Transverse colon (tissue), 4 donors: ENCODE measurements around the gene FAM20C. TPM values are rescaled to one million over a fixed set of nuclear protein-coding genes. Genes with fewer than 3 reads are reported as not detected.
A peak's percentile ranks its signal among the peaks of the same experiment; 100 is the strongest.

Source experiments
- DNase-seq: peaks from one replicate; pipeline ENCODE4 v3.0.0-alpha.2; 2019
- H3K27ac ChIP-seq, 4 donors: fragments of 200-600 bp; sonication (generic); 2 replicates each; pipeline ENCODE4 v1.5.1; 2016 to 2018; ENCODE audit warnings: inconsistent platforms in 4 of 4
- H3K27me3 ChIP-seq: fragments of 200-600 bp; sonication (generic); 2 replicates; pipeline ENCODE4 v1.5.1; 2017; ENCODE audit warnings: inconsistent platforms
- H3K36me3 ChIP-seq, 4 donors: fragments of 200-600 bp; sonication (generic); 2 replicates each; pipeline ENCODE4 v1.5.1; 2017 to 2019; ENCODE audit warnings: inconsistent platforms in 4 of 4
- H3K4me1 ChIP-seq, 4 donors: fragments of 200-600 bp; sonication (generic); 2 replicates each; pipeline ENCODE4 v1.5.1; 2017 to 2020; ENCODE audit warnings: inconsistent platforms in 4 of 4
- H3K4me3 ChIP-seq, 4 donors: fragments of 200-600 bp; sonication (generic); 1 replicate in 1 of 4; 2 replicates in 3 of 4; pipeline versions ENCODE4 v1.5.1 to v1.6.1; 2017 to 2019; ENCODE audit warnings: inconsistent platforms in 4 of 4
- H3K9me3 ChIP-seq, 2 donors: fragments of 200-600 bp; sonication (generic); 2 replicates each; pipeline ENCODE4 v1.5.1; 2017 to 2019; ENCODE audit warnings: inconsistent platforms in 2 of 2
- EP300 ChIP-seq: sonication (generic); formaldehyde crosslinking; IDR thresholded peaks from one replicate; pipeline ENCODE4 v1.6.1; 2017; ENCODE audit warnings: antibody characterized with exemption, low read depth
- POLR2A ChIP-seq: fragments of 450-650 bp; IDR thresholded peaks from one replicate; pipeline ENCODE4 v1.6.1; 2016; ENCODE audit warnings: antibody characterized with exemption, mild to moderate bottlenecking, moderate library complexity
- POLR2AphosphoS5 ChIP-seq, 3 donors: sonication (generic); formaldehyde crosslinking; IDR thresholded peaks; one replicate each; pipeline ENCODE4 v1.6.1; 2016; ENCODE audit warnings: antibody characterized with exemption in 3 of 3
- WGBS, 2 donors: methylation state at CpG; one replicate each; pipeline ENCODE4 v1.1.5; 2018; ENCODE audit warnings: low coverage in 1 of 2; 5-methylcytosine and 5-hydroxymethylcytosine counted together
- in situ Hi-C, 4 donors: fragments of 200-750 bp; cut with MboI; loops; one replicate each; pipeline versions ENCODE4 v1.15.0 to v1.15.1; 2017; ENCODE audit warnings: low sequenced_read_pairs in 3 of 4, low pct_ligation_motif_present in 1 of 4, low pct_unique_long_range_greater_than_20kb in 1 of 4
- intact Hi-C: fragments of 100-400 bp; cut with DNase I; formaldehyde crosslinking; loops from one replicate; pipeline ENCODE4 v1.15.1; 2023; ENCODE audit warnings: low total_unique reads
- total RNA-seq, 4 donors: library from RNA; depleted of rRNA; stranded (reverse); fragments of >200 nt; gene quantifications; one replicate each; pipeline ENCODE4 v1.1.0, GENCODE V29; 2016
- TF ChIP-seq, protein P1 (sequence below), 5 experiments: fragments of 200-600 bp in 3 of 5; fragments of 450-650 bp in 2 of 5; sonication (generic) in 3 of 5; IDR thresholded peaks; 1 replicate in 2 of 5; 2 replicates in 3 of 5; pipeline ENCODE4 v1.5.1; 2016 to 2017; ENCODE audit warnings: antibody characterized with exemption in 5 of 5, inconsistent platforms in 3 of 5, mild to moderate bottlenecking in 2 of 5, moderate library complexity in 1 of 5

FAM20C gene
- total RNA-seq, 4 donors from 2014 or later: 10.5 to 62.3 (median 23.5) TPM

DNA sequence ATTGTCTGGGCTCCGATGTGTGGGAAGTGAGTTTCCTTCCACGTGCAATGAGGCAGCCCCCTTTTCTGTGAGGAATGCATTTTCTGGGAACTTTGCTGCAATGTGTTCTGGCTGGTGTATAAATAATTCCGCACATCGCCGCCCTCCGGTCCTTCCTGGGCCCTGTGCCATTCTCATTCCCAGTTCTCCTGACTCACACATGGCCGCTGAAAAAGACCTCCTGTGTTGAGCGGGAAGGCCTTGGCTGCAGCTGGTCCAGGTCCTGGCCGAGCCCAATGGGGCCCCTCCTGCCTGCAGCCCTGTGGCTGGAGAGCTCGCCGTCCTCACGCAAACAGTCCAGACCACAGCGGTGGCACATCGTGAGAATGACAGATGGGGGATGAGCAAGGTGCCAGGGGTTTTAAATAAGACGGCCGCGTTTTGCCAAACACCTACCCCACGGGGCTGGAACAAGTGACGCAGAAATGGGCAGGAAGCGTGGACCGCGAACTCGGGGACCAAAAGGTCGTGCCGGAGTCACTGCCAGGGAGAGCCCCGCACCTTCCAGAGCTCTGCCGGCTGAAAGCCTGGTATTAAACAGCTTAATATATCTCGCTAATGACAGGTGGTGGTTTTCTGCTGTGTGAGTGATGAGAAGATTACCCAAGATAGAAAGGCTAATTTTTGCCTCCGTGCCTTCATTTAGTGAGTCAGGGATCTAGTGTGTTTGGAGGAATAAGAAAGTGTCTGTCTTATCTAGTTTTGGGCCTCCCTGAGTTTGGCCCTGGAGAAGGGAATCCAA is 37.0 kb downstream of the FAM20C start:
- 71 to 82% methylated on average over 12 to 29 of the region's 29 CpGs for WGBS, 2 donors
- TF ChIP-seq EP300 (peak; percentile 87), POLR2AphosphoS5 (IDR thresholded peaks at IDR 0.05) (peak; percentile 71 to 80 (median 79))
- TF ChIP-seq, protein P1, sequence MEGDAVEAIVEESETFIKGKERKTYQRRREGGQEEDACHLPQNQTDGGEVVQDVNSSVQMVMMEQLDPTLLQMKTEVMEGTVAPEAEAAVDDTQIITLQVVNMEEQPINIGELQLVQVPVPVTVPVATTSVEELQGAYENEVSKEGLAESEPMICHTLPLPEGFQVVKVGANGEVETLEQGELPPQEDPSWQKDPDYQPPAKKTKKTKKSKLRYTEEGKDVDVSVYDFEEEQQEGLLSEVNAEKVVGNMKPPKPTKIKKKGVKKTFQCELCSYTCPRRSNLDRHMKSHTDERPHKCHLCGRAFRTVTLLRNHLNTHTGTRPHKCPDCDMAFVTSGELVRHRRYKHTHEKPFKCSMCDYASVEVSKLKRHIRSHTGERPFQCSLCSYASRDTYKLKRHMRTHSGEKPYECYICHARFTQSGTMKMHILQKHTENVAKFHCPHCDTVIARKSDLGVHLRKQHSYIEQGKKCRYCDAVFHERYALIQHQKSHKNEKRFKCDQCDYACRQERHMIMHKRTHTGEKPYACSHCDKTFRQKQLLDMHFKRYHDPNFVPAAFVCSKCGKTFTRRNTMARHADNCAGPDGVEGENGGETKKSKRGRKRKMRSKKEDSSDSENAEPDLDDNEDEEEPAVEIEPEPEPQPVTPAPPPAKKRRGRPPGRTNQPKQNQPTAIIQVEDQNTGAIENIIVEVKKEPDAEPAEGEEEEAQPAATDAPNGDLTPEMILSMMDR (IDR thresholded peaks at IDR 0.05): no peak
- Histone ChIP-seq H3K4me1 (peaks cover 29 to 63% (median 47%) of the 10 kb centered on the region in 4 donors), H3K9me3 (no peaks in the 10 kb centered on the region), H3K27me3 (no peaks in the 10 kb centered on the region), H3K36me3 (no peaks in the 10 kb centered on the region), H3K4me3 (no peak overlapping the region), H3K27ac (peak overlapping the region; percentile 83 to 92 (median 86))
- DNase-seq: peak; percentile 67
- in situ Hi-C loops (no loop called here), intact Hi-C loops (no loop called here)

DNA sequence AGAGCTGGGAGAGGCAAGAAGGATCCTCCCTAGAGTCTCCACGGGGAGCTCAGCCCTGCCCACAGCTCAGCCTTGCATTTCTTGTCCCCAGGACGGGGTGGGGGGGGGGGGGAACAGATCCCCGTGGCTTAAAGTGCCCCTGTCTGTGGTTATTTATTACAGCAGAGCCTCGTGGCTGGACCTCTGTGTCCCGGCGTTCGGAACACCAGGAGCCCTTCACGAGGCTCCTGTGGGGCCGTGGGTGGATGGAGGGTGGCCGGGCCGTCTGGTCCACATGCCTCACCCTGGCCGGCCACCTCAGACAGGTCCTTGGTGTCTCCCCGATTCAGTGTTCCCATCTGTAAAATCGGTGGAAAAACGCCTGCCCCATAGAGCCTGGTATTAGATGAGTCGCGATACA is 37.9 kb downstream of the FAM20C start:
- Histone ChIP-seq H3K27me3 (no peaks in the 10 kb centered on the region), H3K36me3 (no peaks in the 10 kb centered on the region), H3K9me3 (no peaks in the 10 kb centered on the region), H3K27ac (peak overlapping the region; percentile 83 to 92 (median 86)), H3K4me3 (no peak overlapping the region), H3K4me1 (peaks cover 31 to 66% (median 51%) of the 10 kb centered on the region in 4 donors)
- intact Hi-C loops: loop anchor here (5.0 kb wide), 1 partner anchor 38 kb away; the partner anchor contains the start of gene FAM20C
- 56 to 72% methylated on average over 4 to 17 of the region's 17 CpGs for WGBS, 2 donors
- TF ChIP-seq EP300 (no peak), POLR2A (no peak), POLR2AphosphoS5 (IDR thresholded peaks at IDR 0.05) (no peak)
- TF ChIP-seq, protein P1 (IDR thresholded peaks at IDR 0.05): no peak
- no peak for DNase-seq
- in situ Hi-C loops: no loop called here

DNA sequence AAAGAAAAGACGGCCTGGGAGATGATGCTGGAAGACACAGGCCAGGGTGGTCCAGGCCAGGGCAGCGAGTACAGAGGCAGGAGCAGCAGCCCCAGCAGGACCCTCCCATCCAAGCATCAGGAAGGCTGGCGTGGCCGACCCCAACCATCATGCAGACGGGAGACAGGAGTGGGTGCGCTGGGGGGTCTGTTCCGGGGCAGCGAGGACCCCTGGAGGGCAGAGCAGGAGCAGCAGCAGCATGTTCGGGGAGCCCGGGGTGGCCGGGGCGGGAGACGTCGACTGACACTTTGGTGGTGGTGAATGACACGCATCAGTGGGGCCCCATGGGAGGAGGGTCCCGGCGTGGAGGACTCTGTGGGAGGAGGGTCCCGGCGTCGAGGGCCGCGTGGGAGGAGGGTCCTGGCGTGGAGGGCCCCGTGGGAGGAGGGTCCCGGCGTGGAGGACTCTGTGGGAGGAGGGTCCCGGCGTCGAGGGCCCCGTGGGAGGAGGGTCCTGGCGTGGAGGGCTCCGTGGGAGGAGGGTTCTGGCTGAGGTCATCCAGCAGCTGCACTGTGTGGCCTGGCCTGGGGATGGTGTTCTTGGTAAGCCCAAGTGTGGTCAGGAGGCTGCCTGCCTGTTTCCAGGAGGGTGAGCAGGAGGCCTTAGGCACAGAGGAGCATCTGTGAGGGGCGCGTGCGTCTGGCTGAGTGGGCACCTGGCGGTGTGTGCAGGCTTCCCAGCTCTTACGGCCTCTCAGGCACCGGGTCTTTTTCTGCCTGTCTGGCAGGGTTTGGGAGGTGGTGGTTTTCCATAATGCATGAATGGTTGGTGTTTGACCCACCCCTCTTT is 38.9 kb downstream of the FAM20C start:
- Histone ChIP-seq H3K27me3 (no peaks in the 10 kb centered on the region), H3K27ac (peak overlapping the region; percentile 83 to 92 (median 86)), H3K4me3 (no peak overlapping the region), H3K9me3 (no peaks in the 10 kb centered on the region), H3K4me1 (peaks cover 40 to 76% (median 61%) of the 10 kb centered on the region in 4 donors), H3K36me3 (no peaks in the 10 kb centered on the region)
- DNase-seq: no peak
- in situ Hi-C loops (no loop called here), intact Hi-C loops (loop anchor here (5.0 kb wide), 1 partner anchor 39 kb away; the partner anchor contains the start of gene FAM20C)
- TF ChIP-seq EP300 (no peak), POLR2A (no peak), POLR2AphosphoS5 (IDR thresholded peaks at IDR 0.05) (no peak)
- TF ChIP-seq, protein P1 (IDR thresholded peaks at IDR 0.05): peak in 3 of 5 experiments; percentile 13 to 15 (median 14)
- WGBS, 2 donors: 82 to 91% methylated on average over 4 to 36 of the region's 38 CpGs

DNA sequence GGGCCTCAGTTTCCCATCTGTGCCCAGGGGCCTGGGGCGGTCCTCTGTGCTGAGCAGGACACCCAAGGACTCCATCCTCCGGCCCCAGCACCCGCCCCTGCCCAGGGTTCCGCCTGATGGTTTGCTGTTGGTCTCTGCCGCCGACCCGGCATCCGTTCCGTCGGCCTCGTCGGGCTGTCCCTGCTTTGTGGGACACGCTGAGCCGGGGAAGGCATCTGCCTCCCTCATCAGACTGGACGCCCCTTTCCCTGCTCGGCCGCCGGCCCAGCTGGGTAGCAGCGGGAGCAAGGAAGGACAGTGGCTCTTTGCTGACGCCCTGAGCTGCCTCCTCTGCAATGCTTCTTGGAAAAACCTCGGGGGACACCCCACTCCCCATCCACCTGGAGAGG is 39.5 kb downstream of the FAM20C start:
- H3K4me1 ChIP-seq: peaks cover 40 to 80% (median 63%) of the 10 kb centered on the region in 4 donors
- H3K27ac ChIP-seq: peak overlapping the region; percentile 83 to 92 (median 86)
- H3K27me3 ChIP-seq: no peaks in the 10 kb centered on the region
- H3K9me3 ChIP-seq: no peaks in the 10 kb centered on the region
- intact Hi-C loops: loop anchor here (5.0 kb wide), 1 partner anchor 40 kb away; the partner anchor contains the start of gene FAM20C
- in situ Hi-C loops: no loop called here
- 88% methylated on average over 15 of the region's 21 CpGs; no CpG with 5 or more reads in 1 of the 2 donors for WGBS, 2 donors
- no peak for TF ChIP-seq EP300
- TF ChIP-seq, protein P1 (IDR thresholded peaks at IDR 0.05): no peak
- TF ChIP-seq POLR2A: no peak
- TF ChIP-seq POLR2AphosphoS5 (IDR thresholded peaks at IDR 0.05): no peak
- H3K4me3 ChIP-seq: no peak overlapping the region
- H3K36me3 ChIP-seq: no peaks in the 10 kb centered on the region
- no peak for DNase-seq
